ENCODE measurements around the gene VPS45. TPM values are rescaled to one million over a fixed set of nuclear protein-coding genes. Genes with fewer than 3 reads are reported as not detected.

Gene VPS45
- total and polyA plus RNA-seq, 2 of the 13 experiments (the other 11 are each of a cell fraction or from before 2014, with no cell fraction given): 15.2 to 25.2 TPM

GRCh38 chr1:150149271-150150132 lies 81.9 kb downstream of the VPS45 start, which contains the start of gene PLEKHO1 (continued):
- TF ChIP-seq GPN1 (CRISPR knock-in tag; IDR thresholded peaks at IDR 0.05; ENCODE audit: borderline replicate concordance) (no peak), ZNF878 (CRISPR knock-in tag; IDR thresholded peaks at IDR 0.05) (no peak), PRMT3 (CRISPR knock-in tag; IDR thresholded peaks at IDR 0.05; ENCODE audit: borderline replicate concordance, low read depth) (no peak), PAXIP1 (CRISPR knock-in tag; conservative IDR thresholded peaks at IDR 0.05) (0 out of 2 replicates have a peak, but pooled peaks have one; percentile 16), ZC3H4 (CRISPR knock-in tag; IDR thresholded peaks at IDR 0.05; ENCODE audit: borderline replicate concordance) (no peak), SKIL (CRISPR knock-in tag; IDR thresholded peaks at IDR 0.05; ENCODE audit: borderline replicate concordance) (no peak), ZNF552 (CRISPR knock-in tag; IDR thresholded peaks at IDR 0.05; ENCODE audit: borderline replicate concordance) (no peak), TBP (CRISPR knock-in tag; IDR thresholded peaks at IDR 0.05) (no peak), IKZF4 (CRISPR knock-in tag; IDR thresholded peaks at IDR 0.05; ENCODE audit: borderline replicate concordance, low read depth, not compliant biosample characterization) (no peak), HES4 (CRISPR knock-in tag; IDR thresholded peaks at IDR 0.05; ENCODE audit: borderline replicate concordance) (no peak), ZNF678 (CRISPR knock-in tag; IDR thresholded peaks at IDR 0.05) (no peak), PHF21A (CRISPR knock-in tag; IDR thresholded peaks at IDR 0.05) (peak; percentile 86), HHEX (CRISPR knock-in tag; IDR thresholded peaks at IDR 0.05) (no peak), KMT2B (CRISPR knock-in tag; IDR thresholded peaks at IDR 0.05) (no peak)
- TF ChIP-seq, protein P1, sequence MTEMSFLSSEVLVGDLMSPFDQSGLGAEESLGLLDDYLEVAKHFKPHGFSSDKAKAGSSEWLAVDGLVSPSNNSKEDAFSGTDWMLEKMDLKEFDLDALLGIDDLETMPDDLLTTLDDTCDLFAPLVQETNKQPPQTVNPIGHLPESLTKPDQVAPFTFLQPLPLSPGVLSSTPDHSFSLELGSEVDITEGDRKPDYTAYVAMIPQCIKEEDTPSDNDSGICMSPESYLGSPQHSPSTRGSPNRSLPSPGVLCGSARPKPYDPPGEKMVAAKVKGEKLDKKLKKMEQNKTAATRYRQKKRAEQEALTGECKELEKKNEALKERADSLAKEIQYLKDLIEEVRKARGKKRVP (CRISPR knock-in tag; IDR thresholded peaks at IDR 0.05): no peak
- TF ChIP-seq, protein P2, sequence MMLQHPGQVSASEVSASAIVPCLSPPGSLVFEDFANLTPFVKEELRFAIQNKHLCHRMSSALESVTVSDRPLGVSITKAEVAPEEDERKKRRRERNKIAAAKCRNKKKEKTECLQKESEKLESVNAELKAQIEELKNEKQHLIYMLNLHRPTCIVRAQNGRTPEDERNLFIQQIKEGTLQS (CRISPR knock-in tag; IDR thresholded peaks at IDR 0.05): no peak
- TF ChIP-seq, protein P3, sequence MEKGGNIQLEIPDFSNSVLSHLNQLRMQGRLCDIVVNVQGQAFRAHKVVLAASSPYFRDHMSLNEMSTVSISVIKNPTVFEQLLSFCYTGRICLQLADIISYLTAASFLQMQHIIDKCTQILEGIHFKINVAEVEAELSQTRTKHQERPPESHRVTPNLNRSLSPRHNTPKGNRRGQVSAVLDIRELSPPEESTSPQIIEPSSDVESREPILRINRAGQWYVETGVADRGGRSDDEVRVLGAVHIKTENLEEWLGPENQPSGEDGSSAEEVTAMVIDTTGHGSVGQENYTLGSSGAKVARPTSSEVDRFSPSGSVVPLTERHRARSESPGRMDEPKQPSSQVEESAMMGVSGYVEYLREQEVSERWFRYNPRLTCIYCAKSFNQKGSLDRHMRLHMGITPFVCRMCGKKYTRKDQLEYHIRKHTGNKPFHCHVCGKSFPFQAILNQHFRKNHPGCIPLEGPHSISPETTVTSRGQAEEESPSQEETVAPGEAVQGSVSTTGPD (CRISPR knock-in tag; IDR thresholded peaks at IDR 0.05): no peak
- TF ChIP-seq, protein P4, sequence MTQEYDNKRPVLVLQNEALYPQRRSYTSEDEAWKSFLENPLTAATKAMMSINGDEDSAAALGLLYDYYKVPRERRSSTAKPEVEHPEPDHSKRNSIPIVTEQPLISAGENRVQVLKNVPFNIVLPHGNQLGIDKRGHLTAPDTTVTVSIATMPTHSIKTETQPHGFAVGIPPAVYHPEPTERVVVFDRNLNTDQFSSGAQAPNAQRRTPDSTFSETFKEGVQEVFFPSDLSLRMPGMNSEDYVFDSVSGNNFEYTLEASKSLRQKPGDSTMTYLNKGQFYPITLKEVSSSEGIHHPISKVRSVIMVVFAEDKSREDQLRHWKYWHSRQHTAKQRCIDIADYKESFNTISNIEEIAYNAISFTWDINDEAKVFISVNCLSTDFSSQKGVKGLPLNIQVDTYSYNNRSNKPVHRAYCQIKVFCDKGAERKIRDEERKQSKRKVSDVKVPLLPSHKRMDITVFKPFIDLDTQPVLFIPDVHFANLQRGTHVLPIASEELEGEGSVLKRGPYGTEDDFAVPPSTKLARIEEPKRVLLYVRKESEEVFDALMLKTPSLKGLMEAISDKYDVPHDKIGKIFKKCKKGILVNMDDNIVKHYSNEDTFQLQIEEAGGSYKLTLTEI (CRISPR knock-in tag; conservative IDR thresholded peaks at IDR 0.05): no peak

Measured in HepG2 (cell line).